Caco-2 (cell line): ENCODE measurements around the gene C14orf119. TPM values are rescaled to one million over a fixed set of nuclear protein-coding genes. Genes with fewer than 3 reads are reported as not detected.

Source experiments
- BruUV-seq: library from RNA; stranded (reverse); fragments of 400-500 nt; replicated peaks from 2 replicates; lab custom pipeline; 2021; lab: Mats Ljungman, UMichigan
- CTCF ChIA-PET: fragments of 300-600 bp; sonication (Branson Sonifier 250); formaldehyde crosslinking; loops from one replicate; lab custom pipeline; 2022; ENCODE audit warnings: antibody characterized with exemption; lab: Charles Lee
- POLR2A ChIA-PET: fragments of 300-600 bp; sonication (Branson Sonifier 250); formaldehyde crosslinking; loops from one replicate; lab custom pipeline; 2022; ENCODE audit warnings: antibody characterized with exemption; lab: Charles Lee
- DNase-seq, 2 experiments: peaks; one replicate each; pipeline versions ENCODE4 v3.0.0 to v3.0.0-alpha.2; 2020 to 2022
- H3K27me3 ChIP-seq: replicated peaks from 2 replicates; pipeline ENCODE4 v1.6.0; 2011; ENCODE audit warnings: low read length; ENCODE audit not compliant: control insufficient read depth, insufficient read depth
- H3K36me3 ChIP-seq: 2 replicates; pipeline ENCODE4 v1.5.1; 2011; ENCODE audit warnings: low read length; ENCODE audit not compliant: control insufficient read depth, insufficient read depth
- H3K4me1 ChIP-seq: fragments of 250-450 bp; sonication (Bioruptor Pico); 2 replicates; pipeline ENCODE4 v1.5.1; 2020; ENCODE audit warnings: mild to moderate bottlenecking
- H3K4me3 ChIP-seq: 2 replicates; pipeline ENCODE4 v1.5.1; 2011; ENCODE audit warnings: low read depth, mild to moderate bottlenecking, control low read depth, low read length
- H3K9me3 ChIP-seq: fragments of 250-450 bp; sonication (Bioruptor Pico); 2 replicates; pipeline ENCODE4 v1.5.1; 2020; ENCODE audit warnings: mild to moderate bottlenecking, moderate library complexity
- H3K27ac Mint-ChIP-seq: one replicate; pipeline ENCODE4 v1.8.0; 2022; ENCODE audit warnings: mixed read lengths; ENCODE audit not compliant: unreplicated experiment
- H3K27me3 Mint-ChIP-seq: one replicate; pipeline ENCODE4 v1.8.0; 2022; ENCODE audit warnings: mixed read lengths; ENCODE audit not compliant: insufficient read depth, unreplicated experiment
- H3K36me3 Mint-ChIP-seq: one replicate; pipeline ENCODE4 v1.8.0; 2022; ENCODE audit warnings: mild to moderate bottlenecking, mixed read lengths; ENCODE audit not compliant: insufficient read depth, unreplicated experiment
- H3K4me1 Mint-ChIP-seq: one replicate; pipeline ENCODE4 v1.8.0; 2022; ENCODE audit warnings: low read depth, mixed read lengths; ENCODE audit not compliant: unreplicated experiment
- H3K4me3 Mint-ChIP-seq: one replicate; pipeline ENCODE4 v1.8.0; 2022; ENCODE audit warnings: mild to moderate bottlenecking, moderate library complexity, mixed read lengths; ENCODE audit not compliant: unreplicated experiment
- H3K9me3 Mint-ChIP-seq: one replicate; pipeline ENCODE4 v1.8.0; 2022; ENCODE audit warnings: mixed read lengths; ENCODE audit not compliant: unreplicated experiment
- CTCF ChIP-seq, 2 experiments: fragments of 200-600 bp in 1 of 2; IDR thresholded peaks; 1 replicate in 1 of 2; 2 replicates in 1 of 2; pipeline versions ENCODE4 v1.5.1 to v1.8.0; 2011 to 2022; ENCODE audit warnings: antibody characterized with exemption in 1 of 2, control low read depth in 1 of 2, inconsistent platforms in 1 of 2, low read depth in 1 of 2, low read length in 1 of 2, mild to moderate bottlenecking in 1 of 2, moderate library complexity in 1 of 2; ENCODE audit not compliant: insufficient read depth in 1 of 2, severe bottlenecking in 1 of 2, unreplicated experiment in 1 of 2
- intact Hi-C: fragments of 100-400 bp; cut with micrococcal nuclease; formaldehyde crosslinking; loops from one replicate; pipeline ENCODE4 v1.10.0; 2022; ENCODE audit not compliant: unreplicated experiment
- total RNA-seq: library from RNA; stranded (reverse); gene quantifications from 2 replicates; pipeline ENCODE4 v1.2.3, GENCODE V29; 2022

The C14orf119 gene
- total RNA-seq, 1 experiment from 2014 or later, result 52.0 TPM

GRCh38 chr14:23055621-23056144 is 39.6 kb upstream of the C14orf119 start:
- Mint-ChIP-seq H3K4me3 (peak overlapping the region; percentile 85), H3K9me3 (no peaks in the 10 kb centered on the region), H3K36me3 (peaks cover 39% of the 10 kb centered on the region), H3K27me3 (no peaks in the 10 kb centered on the region), H3K27ac (peak overlapping the region; percentile 75), H3K4me1 (peaks cover 15% of the 10 kb centered on the region)
- intact Hi-C loops, result loop anchor here (1.0 to 5.0 kb wide), 4 partner anchors 48 to 498 kb away; partner anchors contain the start of gene PRMT5
- peaks cover 7% of the 10 kb centered on the region for H3K4me1 ChIP-seq
- no peaks in the 10 kb centered on the region for H3K36me3 ChIP-seq
- H3K27me3 ChIP-seq, result no peaks in the 10 kb centered on the region
- POLR2A ChIA-PET, result interaction anchor here (1.0 to 1.7 kb wide), 2 partner anchors 8 to 39 kb away, joined by 3 to 4 read pairs; partner anchors contain the start of genes ACIN1 and C14orf119
- CTCF ChIA-PET, result interaction anchor here (1.0 to 3.8 kb wide), 7 partner anchors 13 to 82 kb away, joined by 6 to 27 read pairs (median 8); no protein-coding TSS in a partner anchor
- no peak overlapping the region for H3K4me3 ChIP-seq
- no peak for TF ChIP-seq CTCF (IDR thresholded peaks at IDR 0.05; ENCODE audit: insufficient read depth in 1 of 2, low read depth in 1 of 2, low read length in 1 of 2, severe bottlenecking in 1 of 2, unreplicated experiment in 1 of 2)
- no peaks in the 10 kb centered on the region for H3K9me3 ChIP-seq
- BruUV-seq, result no TSS peak
- no peak for DNase-seq

GRCh38 chr14:23056145-23056955 is 39.0 kb upstream of the C14orf119 start:
- TSS peak; percentile 20 for BruUV-seq
- Mint-ChIP-seq H3K4me3 (peak overlapping the region; percentile 85), H3K4me1 (peaks cover 15% of the 10 kb centered on the region), H3K27me3 (no peaks in the 10 kb centered on the region), H3K27ac (peak overlapping the region; percentile 75), H3K36me3 (peaks cover 45% of the 10 kb centered on the region), H3K9me3 (no peaks in the 10 kb centered on the region)
- POLR2A ChIA-PET, result interaction anchor here (1.0 to 1.7 kb wide), 2 partner anchors 9 to 38 kb away, joined by 3 to 4 read pairs; partner anchors contain the start of genes ACIN1 and C14orf119
- Histone ChIP-seq H3K36me3 (0 out of 2 replicates have a peak, but pooled peaks cover 3% of the 10 kb centered on the region), H3K27me3 (no peaks in the 10 kb centered on the region), H3K4me1 (peaks cover 7% of the 10 kb centered on the region), H3K4me3 (peak overlapping the region; percentile 56), H3K9me3 (no peaks in the 10 kb centered on the region)
- DNase-seq, result peak; percentile 85 to 87
- CTCF ChIA-PET, result interaction anchor here (0.6 to 3.8 kb wide), 9 partner anchors 13 to 83 kb away, joined by 3 to 27 read pairs (median 8); partner anchors contain the start of gene AJUBA
- intact Hi-C loops, result loop anchor here (1.0 to 5.0 kb wide), 4 partner anchors 49 to 499 kb away; partner anchors contain the start of gene PRMT5
- peak; percentile 62 to 89 for TF ChIP-seq CTCF (IDR thresholded peaks at IDR 0.05; ENCODE audit: insufficient read depth in 1 of 2, low read depth in 1 of 2, low read length in 1 of 2, severe bottlenecking in 1 of 2, unreplicated experiment in 1 of 2)
